Activated CD8-positive, alpha-beta T cell treated with anti-CD3 and anti-CD28 coated beads for 36 hours (primary cell): Measurements from ENCODE around the gene LOXL4. TPM values are rescaled to one million over a fixed set of nuclear protein-coding genes. Genes with fewer than 3 reads are reported as not detected.

Source experiments
- ATAC-seq: fragments of 200-7000 bp; cut with Tn5 transposase; one replicate; pipeline ENCODE4 v1.10.0; 2021; ENCODE audit warnings: mild to moderate bottlenecking, moderate library complexity
- CTCF ChIA-PET: fragments of 350-600 bp; sonication (Branson Sonifier 250); formaldehyde crosslinking; loops from one replicate; lab custom pipeline; 2021; ENCODE audit warnings: antibody characterized with exemption; lab: Charles Lee
- POLR2A ChIA-PET: fragments of 350-600 bp; sonication (Branson Sonifier 250); formaldehyde crosslinking; loops from one replicate; lab custom pipeline; 2021; ENCODE audit warnings: antibody characterized with exemption; lab: Charles Lee
- DNase-seq: peaks from one replicate; pipeline ENCODE4 v3.0.0-alpha.2; 2020
- H3K27ac Mint-ChIP-seq: one replicate; pipeline ENCODE4 v1.8.0; 2021; ENCODE audit warnings: mild to moderate bottlenecking, mixed read lengths
- H3K27me3 Mint-ChIP-seq: one replicate; pipeline ENCODE4 v1.8.0; 2021; ENCODE audit warnings: mixed read lengths
- H3K36me3 Mint-ChIP-seq: one replicate; pipeline ENCODE4 v1.8.0; 2021; ENCODE audit warnings: low read depth, mixed read lengths
- H3K4me1 Mint-ChIP-seq: one replicate; pipeline ENCODE4 v1.8.0; 2021; ENCODE audit warnings: low read depth, mixed read lengths
- H3K4me3 Mint-ChIP-seq: one replicate; pipeline ENCODE4 v1.8.0; 2021; ENCODE audit warnings: mild to moderate bottlenecking, moderate library complexity, mixed read lengths
- H3K9me3 Mint-ChIP-seq: one replicate; pipeline ENCODE4 v1.8.0; 2021; ENCODE audit warnings: mixed read lengths
- CTCF ChIP-seq: fragments of 200-600 bp; IDR thresholded peaks from one replicate; pipeline ENCODE4 v1.8.0; 2022; ENCODE audit warnings: antibody characterized with exemption, mild to moderate bottlenecking
- intact Hi-C: fragments of 100-400 bp; cut with micrococcal nuclease; formaldehyde crosslinking; loops from one replicate; pipeline ENCODE4 v1.10.0; 2022
- total RNA-seq, 2 experiments: library from RNA; stranded (reverse); gene quantifications; one replicate each; pipeline ENCODE4 v1.2.3, GENCODE V29; 2021

Gene LOXL4
- total RNA-seq, 2 experiments from 2014 or later = not detected

DNA sequence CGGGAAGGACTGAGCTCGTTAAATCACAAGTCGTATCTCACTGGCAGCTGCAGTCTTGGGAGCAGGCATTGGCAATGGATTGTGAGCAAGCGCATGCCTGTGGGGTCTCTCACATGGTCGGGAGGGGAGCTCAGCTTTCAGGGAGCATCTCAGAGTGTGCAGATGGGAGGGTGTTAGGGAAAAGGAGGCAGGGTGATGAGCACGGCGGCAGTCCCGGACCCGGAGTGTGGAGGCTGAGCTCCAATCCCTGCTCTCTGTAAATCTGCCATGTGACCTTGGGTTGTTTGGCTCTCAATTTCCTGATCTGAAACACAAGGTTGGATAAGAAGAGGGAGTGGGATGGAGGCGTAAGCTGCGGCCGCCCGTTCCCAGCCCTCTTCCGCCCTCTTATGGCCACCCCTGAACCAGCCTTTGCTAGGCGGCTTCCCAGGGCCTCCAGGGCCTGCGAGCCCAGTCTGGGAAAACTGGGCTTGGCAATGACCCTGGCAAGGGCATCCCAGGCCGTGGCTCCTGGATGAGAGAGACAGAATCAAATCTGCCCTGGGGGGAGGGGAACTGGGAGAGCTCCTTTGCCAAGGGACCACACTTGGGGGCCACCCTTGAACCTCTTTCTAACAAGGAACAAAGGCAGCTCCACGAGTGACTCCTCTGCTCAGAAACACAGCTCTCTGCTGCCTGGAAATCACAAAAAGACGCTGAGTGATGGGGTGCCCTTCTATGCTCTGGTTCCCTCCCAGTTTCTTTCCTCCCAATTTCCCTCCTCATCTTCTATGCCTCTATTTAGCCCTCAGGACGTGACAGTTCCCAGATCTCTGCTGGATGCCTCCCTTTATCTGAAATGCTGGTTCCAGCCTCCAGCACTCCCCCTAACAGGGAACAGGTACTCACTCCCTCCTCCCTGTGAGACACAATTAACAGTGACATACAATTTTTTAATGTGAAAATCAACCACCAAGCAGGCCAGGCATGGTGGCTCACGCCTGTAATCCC lies 41.7 kb upstream of the LOXL4 start:
- Mint-ChIP-seq H3K9me3 (no peaks in the 10 kb centered on the region), H3K27me3 (peaks cover 22% of the 10 kb centered on the region), H3K36me3 (no peaks in the 10 kb centered on the region), H3K27ac (no peak overlapping the region), H3K4me1 (no peaks in the 10 kb centered on the region), H3K4me3 (no peak overlapping the region)
- peak; percentile 49 for TF ChIP-seq CTCF
- peak; percentile 35 for DNase-seq
- POLR2A ChIA-PET = interaction anchor here (0.5 kb wide), 1 partner anchor 131 kb away, joined by 4 read pairs; no protein-coding TSS in a partner anchor
- ATAC-seq = no peak
- intact Hi-C loops = loop anchor here (10.0 kb wide), 1 partner anchor 135 kb away; no protein-coding TSS in a partner anchor
- CTCF ChIA-PET = interaction anchor here (0.6 to 2.6 kb wide), 20 partner anchors 9 to 980 kb away, joined by 3 to 18 read pairs (median 4); partner anchors contain the start of gene R3HCC1L

DNA sequence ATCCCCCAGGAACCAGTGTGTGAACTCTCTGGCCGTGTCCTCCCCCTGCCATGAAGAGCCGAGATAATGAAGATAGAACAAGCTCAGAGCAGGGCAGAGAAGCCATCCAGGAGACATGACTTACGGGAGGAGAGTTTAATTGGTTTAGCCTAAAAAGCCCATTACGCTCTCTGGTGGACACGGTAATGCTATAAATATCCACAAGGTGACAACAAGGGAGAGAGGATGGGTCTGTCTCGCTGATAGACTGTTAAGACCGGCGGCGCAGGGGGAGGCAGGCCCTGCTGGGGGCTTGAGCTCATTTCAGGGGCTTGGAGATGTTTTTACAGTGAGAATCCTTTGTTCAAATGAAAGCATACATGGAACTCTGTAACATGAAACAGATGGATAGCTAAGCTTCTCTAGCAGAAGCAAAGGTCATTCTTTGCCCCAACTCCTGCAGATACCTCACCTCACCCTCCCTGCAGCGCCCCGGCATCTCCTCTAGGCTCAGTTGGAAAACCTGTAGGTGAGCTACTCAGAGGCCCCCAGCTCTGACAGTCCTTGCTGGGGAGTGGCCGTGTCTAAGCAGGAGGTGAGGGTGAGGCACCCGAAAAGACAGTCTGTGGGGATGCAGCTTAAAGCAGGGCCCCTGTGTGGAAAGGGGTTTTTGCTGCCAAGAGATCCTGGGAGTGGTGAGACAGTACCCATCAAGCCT lies 40.8 kb upstream of the LOXL4 start:
- intact Hi-C loops = no loop called here
- no peak for TF ChIP-seq CTCF
- Mint-ChIP-seq H3K27me3 (peaks cover 23% of the 10 kb centered on the region), H3K4me3 (no peak overlapping the region), H3K4me1 (no peaks in the 10 kb centered on the region), H3K36me3 (no peaks in the 10 kb centered on the region), H3K27ac (no peak overlapping the region), H3K9me3 (no peaks in the 10 kb centered on the region)
- DNase-seq (no peak), ATAC-seq (no peak)
- POLR2A ChIA-PET = no interaction called here
- CTCF ChIA-PET = interaction anchor here (0.9 to 2.6 kb wide), 17 partner anchors 15 to 394 kb away, joined by 3 to 18 read pairs (median 4); no protein-coding TSS in a partner anchor

DNA sequence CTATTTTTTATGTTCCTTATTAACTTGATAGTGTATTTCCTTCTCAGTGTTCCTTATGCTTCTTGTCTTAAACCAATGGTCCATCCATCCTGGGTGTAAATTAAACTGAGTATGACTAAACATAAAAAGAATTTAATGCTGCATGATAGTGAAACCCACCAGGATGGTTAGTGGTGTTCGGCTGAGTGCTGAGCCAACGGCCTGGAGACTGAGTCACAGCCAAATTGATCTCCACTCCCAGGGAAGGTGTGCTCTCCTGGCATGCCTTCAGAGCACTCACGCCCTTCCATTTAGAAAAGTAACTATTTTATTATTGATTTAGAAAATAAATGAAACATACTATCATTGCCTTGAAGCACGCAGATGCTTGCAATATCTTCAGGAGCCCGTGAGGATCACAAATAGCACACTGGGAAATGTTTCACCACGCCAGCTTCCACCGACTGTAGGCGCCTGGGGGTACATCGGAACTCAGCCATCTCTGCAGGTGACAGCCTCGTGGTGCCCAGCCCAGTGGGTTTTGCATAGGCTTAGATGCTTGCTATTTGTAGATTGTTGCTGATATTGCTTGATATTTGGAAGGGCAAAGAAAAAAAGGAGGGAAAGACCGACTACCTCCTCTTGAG lies 40.0 kb upstream of the LOXL4 start:
- TF ChIP-seq CTCF = no peak
- ATAC-seq (no peak), DNase-seq (no peak)
- POLR2A ChIA-PET = no interaction called here
- Mint-ChIP-seq H3K27me3 (peaks cover 23% of the 10 kb centered on the region), H3K4me1 (no peaks in the 10 kb centered on the region), H3K9me3 (no peaks in the 10 kb centered on the region), H3K27ac (no peak overlapping the region), H3K4me3 (no peak overlapping the region), H3K36me3 (no peaks in the 10 kb centered on the region)
- intact Hi-C loops = no loop called here
- CTCF ChIA-PET = interaction anchor here (1.2 to 2.6 kb wide), 3 partner anchors 23 to 323 kb away, joined by 3 to 18 read pairs (median 10); no protein-coding TSS in a partner anchor

DNA sequence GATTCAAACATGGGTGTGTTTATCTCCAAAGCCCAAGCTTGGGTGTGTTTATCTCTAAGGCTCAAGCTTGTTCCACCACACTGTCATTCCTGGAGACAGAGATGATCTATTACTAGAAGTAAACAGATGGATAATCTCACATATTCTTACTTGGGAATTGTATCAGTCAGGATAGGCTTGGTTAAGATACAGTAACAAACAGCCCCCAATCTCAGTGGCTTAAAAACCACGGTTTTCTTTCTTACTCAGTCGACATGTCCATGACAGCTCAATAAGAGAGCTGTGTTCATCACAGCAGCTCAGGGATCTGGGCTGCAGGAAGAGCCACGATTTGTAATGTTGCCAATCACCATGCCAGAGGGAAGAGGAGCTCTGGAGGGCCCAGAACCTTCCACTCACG lies 38.5 kb upstream of the LOXL4 start:
- intact Hi-C loops = no loop called here

More for the DNA sequence above, 38.5 kb upstream of the LOXL4 start:
- POLR2A ChIA-PET = no interaction called here
- ATAC-seq (no peak), DNase-seq (no peak)
- H3K27me3 Mint-ChIP-seq = peaks cover 23% of the 10 kb centered on the region
- no peak for TF ChIP-seq CTCF
- CTCF ChIA-PET = interaction anchor here (1.2 kb wide), 1 partner anchor 261 kb away, joined by 4 read pairs; no protein-coding TSS in a partner anchor
- no peaks in the 10 kb centered on the region for H3K36me3 Mint-ChIP-seq
- no peak overlapping the region for H3K4me3 Mint-ChIP-seq
- H3K4me1 Mint-ChIP-seq = no peaks in the 10 kb centered on the region
- no peak overlapping the region for H3K27ac Mint-ChIP-seq
- H3K9me3 Mint-ChIP-seq = no peaks in the 10 kb centered on the region
